ENCODE measurements around the gene USP46. TPM values are rescaled to one million over a fixed set of nuclear protein-coding genes. Genes with fewer than 3 reads are reported as not detected.

The USP46 gene
- total and polyA plus RNA-seq, 2 of the 8 experiments (the other 6 are each of a cell fraction or from before 2014, with no cell fraction given) = 10.6 to 62.4 TPM

GRCh38 chr4:52577624-52577962 is 81.5 kb downstream of the USP46 start (continued):
- TF ChIP-seq TBP (IDR thresholded peaks at IDR 0.05; ENCODE audit: low read depth, low read length) = no peak
- TF ChIP-seq BCL11A (IDR thresholded peaks at IDR 0.05; ENCODE audit: low read depth in 2 of 2, low read length in 2 of 2) = no peak
- TF ChIP-seq CTCF (IDR thresholded peaks at IDR 0.05; ENCODE audit: control extremely low read depth in 1 of 3, insufficient read depth in 1 of 3, low read depth in 1 of 3, low read length in 3 of 3) = no peak
- no peak for TF ChIP-seq MAX (IDR thresholded peaks at IDR 0.05)
- no peak for TF ChIP-seq HDAC2 (IDR thresholded peaks at IDR 0.05; ENCODE audit: borderline replicate concordance in 1 of 2, low read depth in 2 of 2, low read length in 2 of 2)
